HepG2 (cell line): Measurements from ENCODE around the gene MICB. TPM values are rescaled to one million over a fixed set of nuclear protein-coding genes. Genes with fewer than 3 reads are reported as not detected.
A peak's percentile ranks its signal among the peaks of the same experiment; 100 is the strongest.

Source experiments
- FOXC1 ChIP-seq: sonication (generic); formaldehyde crosslinking; IDR thresholded peaks from 2 replicates; pipeline ENCODE4 v1.8.0; 2022; ENCODE audit warnings: mild to moderate bottlenecking, missing genetic modification reagents, borderline replicate concordance
- FOXP1 ChIP-seq, 2 experiments: fragments of 450-650 bp in 1 of 2; IDR thresholded peaks; 2 replicates each; pipeline ENCODE4 v1.6.1; 2017 to 2018; ENCODE audit warnings: antibody characterized with exemption in 1 of 2
- HNRNPH1 ChIP-seq: fragments of 200-400 bp; formaldehyde crosslinking; optimal IDR thresholded peaks from 2 replicates; pipeline ENCODE3; 2017; ENCODE audit warnings: mild to moderate bottlenecking, low read depth, low read length
- MAF1 ChIP-seq: sonication (generic); formaldehyde crosslinking; IDR thresholded peaks from 2 replicates; pipeline ENCODE4 v1.5.0; 2020; ENCODE audit warnings: missing genetic modification reagents, borderline replicate concordance
- MBD4 ChIP-seq: IDR thresholded peaks from 2 replicates; pipeline ENCODE4 v1.6.1; 2012; ENCODE audit warnings: low read length, inconsistent platforms, borderline replicate concordance
- MLLT10 ChIP-seq: sonication (generic); formaldehyde crosslinking; IDR thresholded peaks from 2 replicates; pipeline ENCODE4 v1.4.0; 2020; ENCODE audit warnings: missing genetic modification reagents
- SATB2 ChIP-seq: sonication (generic); formaldehyde crosslinking; IDR thresholded peaks from 2 replicates; pipeline ENCODE4 v1.5.0; 2020; ENCODE audit warnings: missing genetic modification reagents
- SRSF1 ChIP-seq: fragments of 200-400 bp; formaldehyde crosslinking; optimal IDR thresholded peaks from 2 replicates; pipeline ENCODE3; 2017; ENCODE audit warnings: mild to moderate bottlenecking, low read depth, low read length, moderate library complexity
- THYN1 ChIP-seq: sonication (generic); formaldehyde crosslinking; IDR thresholded peaks from 2 replicates; pipeline ENCODE4 v1.8.1; 2023; ENCODE audit warnings: low read depth, mild to moderate bottlenecking, moderate library complexity, missing genetic modification reagents, borderline replicate concordance
- YY1 ChIP-seq: IDR thresholded peaks from 2 replicates; pipeline ENCODE4 v1.6.1; 2011; ENCODE audit warnings: low read length, low read depth, moderate library complexity, mild to moderate bottlenecking; ENCODE audit not compliant: insufficient read depth, insufficient replicate concordance
- ZBTB1 ChIP-seq: sonication (generic); formaldehyde crosslinking; IDR thresholded peaks from 2 replicates; pipeline ENCODE4 v1.4.0; 2020; ENCODE audit warnings: missing genetic modification reagents, borderline replicate concordance
- ZMAT3 ChIP-seq: sonication (generic); formaldehyde crosslinking; conservative IDR thresholded peaks from 2 replicates; pipeline ENCODE4 v1.7.0; 2021; ENCODE audit warnings: missing genetic modification reagents
- ZNF564 ChIP-seq: sonication (generic); formaldehyde crosslinking; IDR thresholded peaks from 2 replicates; pipeline ENCODE4 v1.8.1; 2023; ENCODE audit warnings: mild to moderate bottlenecking, missing genetic modification reagents
- ZNF749 ChIP-seq: sonication (generic); formaldehyde crosslinking; IDR thresholded peaks from 2 replicates; pipeline ENCODE4 v1.8.0; 2022; ENCODE audit warnings: mild to moderate bottlenecking, missing genetic modification reagents, moderate library complexity, borderline replicate concordance
- polyA plus RNA-seq, 8 experiments: library from polyadenylated mRNA; depleted of rRNA in 3 of 8; stranded (reverse) in 7 of 8; unstranded in 1 of 8; fragments of >200 nt; fragmentation: Illumina TruSeq in 4 of 8; extraction: Trizol in 4 of 8; gene quantifications; 2 replicates each; pipeline versions ENCODE4 v1.2.1 to v1.2.3, GENCODE V29; 2011 to 2016; ENCODE audit warnings: low read depth in 4 of 8, missing spikeins in 1 of 8, mixed read lengths in 1 of 8; ENCODE audit not compliant: insufficient read depth in 1 of 8
- total RNA-seq, 5 experiments: library from RNA; depleted of rRNA; stranded (reverse); fragments of >200 nt; fragmentation: Illumina TruSeq; extraction: Trizol; gene quantifications; 2 replicates each; pipeline ENCODE4 v1.2.3, GENCODE V29; 2016; ENCODE audit warnings: low read depth in 1 of 5
- TF ChIP-seq, protein P1 (sequence below): sonication (generic); formaldehyde crosslinking; IDR thresholded peaks from 2 replicates; pipeline ENCODE4 v1.9.0; 2021; ENCODE audit warnings: missing genetic modification reagents, borderline replicate concordance
- TF ChIP-seq, protein P2 (sequence below): sonication (generic); formaldehyde crosslinking; IDR thresholded peaks from 2 replicates; pipeline ENCODE4 v1.9.0; 2021; ENCODE audit warnings: missing genetic modification reagents, mild to moderate bottlenecking, borderline replicate concordance
- TF ChIP-seq, protein P3 (sequence below): sonication (generic); formaldehyde crosslinking; IDR thresholded peaks from 2 replicates; pipeline ENCODE4 v1.5.1; 2020; ENCODE audit warnings: mild to moderate bottlenecking, missing genetic modification reagents, moderate library complexity
- TF ChIP-seq, protein P4 (sequence below): sonication (generic); formaldehyde crosslinking; IDR thresholded peaks from 2 replicates; pipeline ENCODE4 v1.8.0; 2022; ENCODE audit warnings: mild to moderate bottlenecking, missing genetic modification reagents

MICB gene
- total and polyA plus RNA-seq, 2 of the 13 experiments (the other 11 are each of a cell fraction or from before 2014, with no cell fraction given), result 12.5 to 12.8 TPM

DNA sequence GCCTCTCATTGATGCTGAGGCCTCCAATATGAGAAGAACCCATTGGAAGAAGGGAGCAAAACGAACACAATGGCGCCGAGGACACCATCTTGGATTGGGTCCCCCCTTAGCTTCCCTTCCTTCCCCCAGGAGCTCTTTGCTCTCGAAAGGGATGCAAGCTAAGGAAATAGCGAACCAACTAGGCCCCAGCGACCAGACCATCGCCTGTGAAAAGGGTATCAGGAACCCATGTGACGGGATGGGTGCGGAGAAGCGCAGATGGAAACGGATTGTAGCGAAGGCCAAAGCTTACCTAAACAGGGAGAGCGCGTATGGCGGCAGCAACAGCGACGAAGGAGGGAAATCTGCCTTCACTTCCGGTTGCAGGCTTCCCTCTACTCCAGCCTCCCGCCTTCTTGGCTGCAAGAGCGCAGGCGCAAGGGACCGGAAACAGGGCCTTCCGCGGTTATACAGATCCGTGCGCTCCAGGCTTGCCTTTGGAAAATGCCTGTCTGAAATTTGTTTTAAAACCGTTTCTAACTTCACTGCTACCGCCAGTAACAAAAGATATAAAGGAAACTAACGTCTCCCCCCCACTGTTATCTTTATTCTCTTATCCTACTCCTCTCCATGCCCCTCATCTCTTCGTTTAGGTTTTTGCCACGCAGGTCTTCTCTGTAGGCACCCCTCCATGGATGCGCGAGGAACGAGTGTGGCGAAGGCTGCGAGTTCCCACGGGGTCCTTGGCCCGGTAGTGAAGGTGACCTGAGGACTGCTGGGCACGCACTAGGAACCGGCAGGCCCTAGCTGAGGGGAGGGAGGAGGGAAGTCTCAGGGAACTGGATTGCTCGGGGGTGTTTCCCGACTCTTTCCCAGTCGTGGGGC lies 43.9 kb downstream of the MICB start, which contains the start of gene DDX39B (continued):
- TF ChIP-seq, protein P1, sequence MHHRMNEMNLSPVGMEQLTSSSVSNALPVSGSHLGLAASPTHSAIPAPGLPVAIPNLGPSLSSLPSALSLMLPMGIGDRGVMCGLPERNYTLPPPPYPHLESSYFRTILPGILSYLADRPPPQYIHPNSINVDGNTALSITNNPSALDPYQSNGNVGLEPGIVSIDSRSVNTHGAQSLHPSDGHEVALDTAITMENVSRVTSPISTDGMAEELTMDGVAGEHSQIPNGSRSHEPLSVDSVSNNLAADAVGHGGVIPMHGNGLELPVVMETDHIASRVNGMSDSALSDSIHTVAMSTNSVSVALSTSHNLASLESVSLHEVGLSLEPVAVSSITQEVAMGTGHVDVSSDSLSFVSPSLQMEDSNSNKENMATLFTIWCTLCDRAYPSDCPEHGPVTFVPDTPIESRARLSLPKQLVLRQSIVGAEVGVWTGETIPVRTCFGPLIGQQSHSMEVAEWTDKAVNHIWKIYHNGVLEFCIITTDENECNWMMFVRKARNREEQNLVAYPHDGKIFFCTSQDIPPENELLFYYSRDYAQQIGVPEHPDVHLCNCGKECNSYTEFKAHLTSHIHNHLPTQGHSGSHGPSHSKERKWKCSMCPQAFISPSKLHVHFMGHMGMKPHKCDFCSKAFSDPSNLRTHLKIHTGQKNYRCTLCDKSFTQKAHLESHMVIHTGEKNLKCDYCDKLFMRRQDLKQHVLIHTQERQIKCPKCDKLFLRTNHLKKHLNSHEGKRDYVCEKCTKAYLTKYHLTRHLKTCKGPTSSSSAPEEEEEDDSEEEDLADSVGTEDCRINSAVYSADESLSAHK (CRISPR knock-in tag), result 0 out of 2 replicates have a peak, but pooled peaks have one; percentile 65
- TF ChIP-seq MAF1, result peak; percentile 87; the same call in 1 of the 2 replicates
- TF ChIP-seq, protein P2, sequence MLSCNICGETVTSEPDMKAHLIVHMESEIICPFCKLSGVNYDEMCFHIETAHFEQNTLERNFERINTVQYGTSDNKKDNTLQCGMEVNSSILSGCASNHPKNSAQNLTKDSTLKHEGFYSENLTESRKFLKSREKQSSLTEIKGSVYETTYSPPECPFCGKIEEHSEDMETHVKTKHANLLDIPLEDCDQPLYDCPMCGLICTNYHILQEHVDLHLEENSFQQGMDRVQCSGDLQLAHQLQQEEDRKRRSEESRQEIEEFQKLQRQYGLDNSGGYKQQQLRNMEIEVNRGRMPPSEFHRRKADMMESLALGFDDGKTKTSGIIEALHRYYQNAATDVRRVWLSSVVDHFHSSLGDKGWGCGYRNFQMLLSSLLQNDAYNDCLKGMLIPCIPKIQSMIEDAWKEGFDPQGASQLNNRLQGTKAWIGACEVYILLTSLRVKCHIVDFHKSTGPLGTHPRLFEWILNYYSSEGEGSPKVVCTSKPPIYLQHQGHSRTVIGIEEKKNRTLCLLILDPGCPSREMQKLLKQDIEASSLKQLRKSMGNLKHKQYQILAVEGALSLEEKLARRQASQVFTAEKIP (CRISPR knock-in tag), result no peak
- TF ChIP-seq ZBTB1 (CRISPR knock-in tag), result 0 out of 2 replicates have a peak, but pooled peaks have one; percentile 52
- peak; percentile 99 for TF ChIP-seq FOXC1
- TF ChIP-seq, protein P3, sequence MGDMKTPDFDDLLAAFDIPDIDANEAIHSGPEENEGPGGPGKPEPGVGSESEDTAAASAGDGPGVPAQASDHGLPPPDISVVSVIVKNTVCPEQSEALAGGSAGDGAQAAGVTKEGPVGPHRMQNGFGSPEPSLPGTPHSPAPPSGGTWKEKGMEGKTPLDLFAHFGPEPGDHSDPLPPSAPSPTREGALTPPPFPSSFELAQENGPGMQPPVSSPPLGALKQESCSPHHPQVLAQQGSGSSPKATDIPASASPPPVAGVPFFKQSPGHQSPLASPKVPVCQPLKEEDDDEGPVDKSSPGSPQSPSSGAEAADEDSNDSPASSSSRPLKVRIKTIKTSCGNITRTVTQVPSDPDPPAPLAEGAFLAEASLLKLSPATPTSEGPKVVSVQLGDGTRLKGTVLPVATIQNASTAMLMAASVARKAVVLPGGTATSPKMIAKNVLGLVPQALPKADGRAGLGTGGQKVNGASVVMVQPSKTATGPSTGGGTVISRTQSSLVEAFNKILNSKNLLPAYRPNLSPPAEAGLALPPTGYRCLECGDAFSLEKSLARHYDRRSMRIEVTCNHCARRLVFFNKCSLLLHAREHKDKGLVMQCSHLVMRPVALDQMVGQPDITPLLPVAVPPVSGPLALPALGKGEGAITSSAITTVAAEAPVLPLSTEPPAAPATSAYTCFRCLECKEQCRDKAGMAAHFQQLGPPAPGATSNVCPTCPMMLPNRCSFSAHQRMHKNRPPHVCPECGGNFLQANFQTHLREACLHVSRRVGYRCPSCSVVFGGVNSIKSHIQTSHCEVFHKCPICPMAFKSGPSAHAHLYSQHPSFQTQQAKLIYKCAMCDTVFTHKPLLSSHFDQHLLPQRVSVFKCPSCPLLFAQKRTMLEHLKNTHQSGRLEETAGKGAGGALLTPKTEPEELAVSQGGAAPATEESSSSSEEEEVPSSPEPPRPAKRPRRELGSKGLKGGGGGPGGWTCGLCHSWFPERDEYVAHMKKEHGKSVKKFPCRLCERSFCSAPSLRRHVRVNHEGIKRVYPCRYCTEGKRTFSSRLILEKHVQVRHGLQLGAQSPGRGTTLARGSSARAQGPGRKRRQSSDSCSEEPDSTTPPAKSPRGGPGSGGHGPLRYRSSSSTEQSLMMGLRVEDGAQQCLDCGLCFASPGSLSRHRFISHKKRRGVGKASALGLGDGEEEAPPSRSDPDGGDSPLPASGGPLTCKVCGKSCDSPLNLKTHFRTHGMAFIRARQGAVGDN, result peak; percentile 93
- peak; percentile 96 for TF ChIP-seq YY1
- peak; percentile 26 for TF ChIP-seq ZNF749 (CRISPR knock-in tag)
- TF ChIP-seq THYN1 (CRISPR knock-in tag), result no peak
- TF ChIP-seq ZNF564 (CRISPR knock-in tag), result peak; percentile 96
- TF ChIP-seq, protein P4, sequence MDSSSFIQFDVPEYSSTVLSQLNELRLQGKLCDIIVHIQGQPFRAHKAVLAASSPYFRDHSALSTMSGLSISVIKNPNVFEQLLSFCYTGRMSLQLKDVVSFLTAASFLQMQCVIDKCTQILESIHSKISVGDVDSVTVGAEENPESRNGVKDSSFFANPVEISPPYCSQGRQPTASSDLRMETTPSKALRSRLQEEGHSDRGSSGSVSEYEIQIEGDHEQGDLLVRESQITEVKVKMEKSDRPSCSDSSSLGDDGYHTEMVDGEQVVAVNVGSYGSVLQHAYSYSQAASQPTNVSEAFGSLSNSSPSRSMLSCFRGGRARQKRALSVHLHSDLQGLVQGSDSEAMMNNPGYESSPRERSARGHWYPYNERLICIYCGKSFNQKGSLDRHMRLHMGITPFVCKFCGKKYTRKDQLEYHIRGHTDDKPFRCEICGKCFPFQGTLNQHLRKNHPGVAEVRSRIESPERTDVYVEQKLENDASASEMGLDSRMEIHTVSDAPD (CRISPR knock-in tag), result peak; percentile 61; the same call in 1 of the 2 replicates
- TF ChIP-seq SRSF1, result peak; percentile 89
- no peak for TF ChIP-seq MLLT10 (CRISPR knock-in tag)
- TF ChIP-seq FOXP1 (IDR thresholded peaks at IDR 0.05), result no peak
- no peak for TF ChIP-seq FOXP1 (CRISPR knock-in tag; IDR thresholded peaks at IDR 0.05)
- no peak for TF ChIP-seq ZMAT3 (CRISPR knock-in tag)
- TF ChIP-seq HNRNPH1, result no peak
- TF ChIP-seq SATB2 (CRISPR knock-in tag), result no peak; the same call in none of the 2 replicates
- TF ChIP-seq MBD4, result no peak
